Dermis blood vessel endothelial cell (primary cell): ENCODE measurements around the gene FGB. TPM values are rescaled to one million over a fixed set of nuclear protein-coding genes. Genes with fewer than 3 reads are reported as not detected.

Experiments used
- total RNA-seq: library from RNA; depleted of rRNA; stranded (reverse); fragments of >200 nt; gene quantifications from 2 replicates; pipeline ENCODE4 v1.2.3, GENCODE V29; 2014

FGB gene
- total RNA-seq, 1 donor from 2014 or later: not detected

Other genes with a start within 250 kb of the FGB start
- gene DCHS2, start 71.2 kb upstream of the FGB start, total RNA-seq: 0.17 and 8.3 TPM in 2 replicates
- gene PLRG1, start 12.6 kb upstream of the FGB start, total RNA-seq: 70.3 and 124 TPM in 2 replicates
- gene FGA, start 27.7 kb downstream of the FGB start, total RNA-seq: not detected in 2 replicates
- gene FGG, start 49.6 kb downstream of the FGB start, total RNA-seq: 0.19 TPM in 1 of 2 replicates, not detected in the other
- gene LRAT, start 181.0 kb downstream of the FGB start, total RNA-seq: not detected in 2 replicates
- 0.70 TPM in 1 of 2 replicates, not detected in the other for gene RBM46, start 218.3 kb downstream of the FGB start, total RNA-seq